Embryonic facial prominence (tissue), 1 donor: ENCODE measurements around the gene LIPC.

Experiments used
- DNase-seq: peaks from one replicate; pipeline ENCODE4 v3.0.0-alpha.2; 2016; ENCODE audit errors: extremely low spot score

The LIPC gene

DNA sequence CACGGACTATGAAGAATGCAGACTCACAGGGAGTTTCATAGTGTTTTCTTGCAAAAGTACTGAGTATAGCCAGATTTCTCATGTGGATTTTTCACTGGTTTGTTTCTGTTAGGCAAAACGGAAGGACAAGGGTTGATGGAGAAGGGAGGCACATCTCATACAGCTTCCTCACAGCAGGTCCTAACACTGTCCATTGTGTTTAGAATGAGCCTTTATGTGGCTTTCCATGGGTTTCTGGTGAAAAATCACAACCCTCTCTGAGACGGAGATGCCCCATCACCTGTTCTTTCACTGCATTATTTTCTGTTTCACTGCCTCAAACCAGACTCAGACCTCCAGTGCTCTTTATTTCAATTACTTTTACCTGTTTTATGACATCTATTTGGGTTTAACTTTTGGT is 25.0 kb upstream of the LIPC start:
- DNase-seq = no peak

DNA sequence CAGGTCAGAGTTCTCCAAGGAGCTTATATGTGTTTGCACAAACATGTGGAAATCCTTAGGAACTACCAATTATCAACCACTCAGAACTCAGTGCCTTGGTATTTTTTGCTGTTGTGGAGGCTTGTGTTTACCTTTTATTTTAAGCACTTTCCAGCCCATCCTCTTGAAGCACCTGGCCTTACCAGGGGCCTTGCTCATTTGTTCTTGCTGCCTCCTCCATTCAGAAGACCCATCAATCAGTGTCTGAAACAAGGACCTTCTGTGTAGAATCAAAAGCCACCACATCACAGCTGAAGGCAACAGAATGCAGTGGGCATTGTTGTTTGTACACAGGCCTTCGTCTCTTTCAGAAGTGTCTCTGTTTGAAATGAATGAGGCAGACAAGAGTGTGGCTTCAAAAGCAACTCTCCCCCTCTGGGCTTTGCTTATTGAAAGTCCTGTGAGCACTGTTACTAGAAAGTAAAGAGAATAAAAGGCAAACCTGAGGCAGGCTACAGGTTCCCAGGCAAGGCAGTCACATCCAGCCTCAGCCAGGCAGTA is 24.5 kb upstream of the LIPC start:
- DNase-seq = no peak

- no peak for DNase-seq
These were observed 24.0 kb upstream of the LIPC start for GRCh38 chr15:58407778-58408177.

DNA sequence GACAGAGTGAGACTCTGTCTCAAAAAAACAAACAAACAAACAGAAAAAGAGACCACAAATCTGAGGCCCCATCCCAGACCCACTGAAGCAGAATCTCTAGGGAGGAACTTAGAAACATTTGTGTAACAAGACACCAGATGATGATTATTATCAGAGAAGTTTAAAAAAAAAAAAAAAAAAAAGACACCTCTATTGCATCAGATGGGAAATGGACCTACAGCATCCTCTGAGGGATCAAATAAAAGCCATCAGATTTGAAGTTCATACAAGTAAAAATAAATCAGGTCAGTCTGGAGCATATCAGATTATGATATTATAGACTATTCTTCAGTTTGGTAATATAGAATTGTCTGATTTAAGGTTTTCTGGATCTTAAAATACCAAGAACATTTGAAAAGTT is 21.9 kb upstream of the LIPC start:
- no peak for DNase-seq

GRCh38 chr15:58410353-58410752 is 21.4 kb upstream of the LIPC start:
- DNase-seq = no peak

GRCh38 chr15:58413253-58413652 is 18.5 kb upstream of the LIPC start:
- no peak for DNase-seq

DNA sequence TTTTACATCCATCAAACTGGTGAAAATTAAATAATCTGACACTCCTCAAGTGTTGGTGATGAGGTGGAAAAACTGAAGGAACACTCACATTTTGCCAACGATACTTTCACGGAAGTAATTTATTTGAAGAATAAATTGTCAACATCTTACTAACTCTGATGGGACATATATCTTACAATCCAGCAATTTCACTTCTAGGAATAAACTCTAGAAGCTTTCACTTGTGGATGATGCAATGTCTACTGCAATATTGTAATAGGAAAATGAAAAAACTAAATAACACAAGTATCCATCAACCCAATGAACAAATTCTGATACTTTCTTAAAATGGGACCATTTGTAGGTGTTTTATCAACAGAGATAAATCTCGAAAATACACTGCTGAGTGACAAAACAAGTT is 16.2 kb upstream of the LIPC start:
- no peak for DNase-seq

GRCh38 chr15:58416963-58417362 is 14.8 kb upstream of the LIPC start:
- DNase-seq = no peak

DNA sequence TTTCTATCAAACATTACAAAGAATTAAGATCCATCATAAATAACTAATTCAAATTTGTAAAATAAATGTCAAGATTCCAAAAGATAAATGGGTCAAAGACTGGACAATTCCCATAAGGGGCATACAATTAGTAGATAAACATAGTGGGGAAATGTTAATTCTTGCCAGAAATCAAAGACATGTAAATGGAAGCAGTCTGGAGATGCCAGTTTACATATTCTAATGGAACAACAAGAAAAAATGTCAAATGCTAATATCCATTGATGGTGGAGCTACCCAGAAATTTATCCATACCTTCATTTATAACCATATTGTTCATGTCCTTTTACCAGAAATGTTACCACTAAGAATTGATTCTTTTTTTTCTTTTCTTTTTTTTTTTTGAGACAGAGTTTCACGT is 13.7 kb upstream of the LIPC start:
- DNase-seq = no peak

DNA sequence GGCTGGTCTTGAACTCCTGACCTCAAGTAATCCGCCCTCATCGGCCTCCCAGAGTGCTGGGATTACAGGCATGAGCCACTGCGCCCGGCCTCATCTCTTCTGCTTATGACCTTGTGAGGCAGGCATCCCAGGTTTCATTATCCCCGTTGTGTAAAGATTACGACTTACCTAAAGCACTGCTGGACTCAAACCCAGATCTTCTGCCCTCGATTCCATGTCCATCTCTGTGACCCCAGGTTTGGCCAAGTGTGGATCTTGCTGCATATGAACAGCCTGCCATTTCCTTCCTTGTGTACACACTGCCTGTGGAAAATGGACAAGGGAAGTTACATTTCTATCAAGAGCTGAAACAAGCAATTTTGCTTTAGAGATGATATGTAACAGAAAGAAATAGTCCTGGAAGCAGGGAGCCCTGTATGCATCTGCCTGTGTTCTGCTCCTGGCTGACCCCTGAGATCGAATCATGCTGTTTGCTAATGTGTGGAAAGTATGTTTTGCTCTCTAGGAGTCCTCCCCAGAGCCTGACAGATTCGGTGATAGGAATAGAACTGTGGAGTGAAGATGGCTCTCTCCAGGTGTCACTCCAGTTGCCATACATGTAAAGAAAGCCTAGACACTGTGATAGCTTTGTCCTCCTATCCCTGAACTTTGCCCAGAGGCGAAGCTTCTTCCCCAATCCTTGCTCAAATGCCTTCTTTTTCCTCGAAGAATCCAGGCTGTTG is 11.8 kb upstream of the LIPC start:
- DNase-seq = no peak

GRCh38 chr15:58420579-58421043 is 11.2 kb upstream of the LIPC start:
- DNase-seq = no peak

DNA sequence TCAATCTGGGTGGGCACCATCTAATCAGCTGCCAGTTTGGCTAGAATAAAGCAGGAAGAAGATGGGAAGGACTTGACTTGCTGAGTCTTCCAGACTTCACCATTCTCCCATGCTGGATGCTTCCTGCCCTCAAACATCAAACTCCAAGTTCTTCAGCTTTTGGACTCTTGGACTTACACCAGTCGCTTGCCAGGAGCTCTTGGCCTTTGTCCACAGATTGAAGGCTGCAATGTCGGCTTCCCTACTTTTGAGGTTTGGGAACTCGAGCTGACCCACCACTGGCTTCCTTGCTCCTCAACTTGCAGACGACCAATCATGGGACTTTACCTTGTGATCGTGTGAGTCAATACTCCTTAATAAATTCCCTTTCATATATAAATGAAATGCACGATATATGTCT is 8.6 kb upstream of the LIPC start:
- DNase-seq = no peak

DNA sequence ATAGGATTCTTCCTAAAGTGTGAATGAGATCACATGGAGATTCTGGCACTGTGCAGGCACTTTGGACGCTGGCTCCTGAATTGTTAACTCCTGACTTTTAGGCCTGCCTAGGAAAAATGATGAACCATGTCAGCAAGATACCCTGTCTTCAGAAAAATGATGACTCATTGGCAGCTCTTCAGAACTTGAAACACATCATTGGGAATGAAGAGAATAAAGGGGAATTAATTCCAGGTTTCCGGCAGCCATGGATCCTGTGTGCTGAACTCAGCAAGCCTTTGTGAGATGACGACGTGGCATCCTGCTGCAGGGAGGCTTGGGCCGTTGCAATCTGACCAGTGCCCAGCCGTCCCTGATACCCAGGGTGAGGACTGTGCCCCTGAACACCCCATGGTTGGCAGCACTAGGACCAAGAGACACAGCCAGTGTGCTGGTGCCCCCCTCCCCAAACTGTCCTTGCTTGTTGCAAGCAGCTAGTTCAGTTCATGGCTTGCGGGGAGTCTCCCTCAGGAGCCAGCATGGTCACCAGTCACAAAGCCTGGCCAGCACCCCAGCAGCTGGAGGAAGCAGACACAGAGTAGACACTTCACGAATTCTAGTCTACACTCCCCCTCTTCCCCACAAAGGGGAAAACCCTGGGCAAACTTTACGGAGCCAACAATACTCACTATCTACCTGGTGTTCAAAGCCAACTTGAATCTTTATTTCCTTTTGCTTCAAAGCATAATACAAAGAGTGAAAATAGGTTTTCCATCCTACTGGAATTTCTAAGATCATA is 7.8 kb upstream of the LIPC start:
- DNase-seq = no peak

DNA sequence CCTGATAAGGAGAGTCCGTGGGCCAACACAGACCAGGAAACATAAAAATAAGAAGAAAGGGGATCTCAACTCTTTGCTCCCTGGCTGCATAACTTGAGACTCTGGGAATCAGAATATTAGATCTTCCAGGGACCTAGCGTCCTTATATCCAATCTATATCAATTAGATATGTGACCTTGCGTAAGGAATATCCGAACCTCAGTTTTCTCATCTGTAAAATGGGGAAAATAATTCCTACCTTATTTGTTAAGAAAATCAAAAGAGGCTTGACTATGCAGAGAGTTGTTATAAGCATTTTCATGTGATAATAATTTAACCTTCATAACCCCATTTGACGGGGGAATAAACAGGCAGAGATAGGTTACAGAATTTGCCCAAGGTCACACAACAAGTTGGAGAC is 7.1 kb upstream of the LIPC start:
- no peak for DNase-seq

DNA sequence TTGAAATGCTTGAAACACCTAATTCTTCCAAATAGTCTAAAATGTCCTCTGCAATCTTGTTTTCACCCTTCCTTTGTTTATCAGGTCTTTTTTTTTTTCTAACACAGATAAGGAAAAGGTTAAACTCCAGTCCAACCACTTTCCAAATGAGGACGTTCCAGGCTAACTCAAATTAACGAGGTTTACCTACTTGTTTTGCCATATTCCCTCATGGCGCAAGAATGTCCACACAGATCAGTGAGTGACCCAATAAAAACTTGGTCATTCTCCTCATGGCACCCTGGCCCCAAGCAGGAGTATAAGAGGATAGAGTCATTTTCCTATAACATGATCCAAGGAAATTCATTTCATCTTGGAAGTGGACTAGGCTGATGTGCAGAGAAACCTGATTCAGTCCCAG is 6.6 kb upstream of the LIPC start:
- DNase-seq = no peak

- DNase-seq = no peak
These were observed 6.0 kb upstream of the LIPC start for GRCh38 chr15:58425834-58426233.

GRCh38 chr15:58426501-58426900 is 5.3 kb upstream of the LIPC start:
- DNase-seq = no peak

GRCh38 chr15:58427987-58428386 is 3.8 kb upstream of the LIPC start:
- no peak for DNase-seq

DNA sequence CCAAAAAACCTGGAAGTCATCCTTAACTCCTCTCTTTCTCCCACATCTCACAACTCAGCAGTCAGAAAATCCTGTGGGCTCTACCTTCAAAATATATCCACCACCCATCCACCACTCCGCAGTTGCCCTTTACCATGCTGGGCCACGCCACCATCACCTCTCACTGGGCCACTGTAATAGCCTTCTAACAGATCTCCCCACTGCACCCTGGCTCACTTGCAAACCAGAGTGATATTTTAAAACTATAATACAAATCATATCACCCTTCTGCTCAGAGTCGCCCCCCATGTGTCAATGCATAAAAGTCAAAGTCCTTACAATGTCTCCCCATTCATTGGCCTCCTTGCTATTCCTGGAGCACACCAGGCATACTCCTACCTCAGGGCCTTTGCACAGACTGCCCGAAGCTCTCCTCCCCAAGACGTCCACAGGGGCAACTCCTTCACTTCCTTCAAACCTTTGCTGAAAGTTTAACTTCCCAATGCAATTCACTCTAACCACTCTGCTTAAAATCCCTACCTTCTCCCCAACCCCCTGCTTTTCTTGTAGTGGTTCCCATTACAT is 1.5 kb upstream of the LIPC start:
- DNase-seq = no peak

- no peak for DNase-seq
These were observed 610 bp downstream of the LIPC start for GRCh38 chr15:58432401-58432800.

GRCh38 chr15:58433597-58434333 is 2.0 kb downstream of the LIPC start:
- no peak for DNase-seq

DNA sequence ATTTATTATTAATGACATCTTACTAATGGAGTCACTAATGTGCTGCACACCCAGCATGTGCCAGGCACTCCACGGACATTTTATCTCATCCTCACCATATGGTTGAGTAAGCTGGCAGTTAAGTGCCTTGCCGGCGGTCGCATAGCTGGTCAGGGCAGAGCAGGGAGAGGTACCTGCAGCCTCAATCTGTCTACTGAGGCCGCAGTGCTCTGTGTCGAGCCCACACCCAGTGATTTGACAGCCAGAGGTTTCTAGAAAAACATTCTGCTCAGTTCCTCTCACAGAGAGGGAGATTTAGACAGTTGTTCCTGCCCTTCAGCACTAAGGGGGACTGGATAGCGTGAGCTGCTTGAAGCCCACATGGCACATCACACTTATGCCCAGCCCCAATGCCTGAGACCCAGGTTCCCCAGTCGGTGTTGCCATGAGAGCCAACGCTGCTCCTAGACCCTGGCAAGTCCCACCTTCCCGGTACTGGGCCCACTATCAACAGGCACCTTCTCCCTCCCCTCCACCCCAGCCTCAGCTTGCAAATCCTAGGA is 2.6 kb downstream of the LIPC start:
- no peak for DNase-seq
